H7 (cell line): ENCODE measurements around the gene EFCAB12. TPM values are rescaled to one million over a fixed set of nuclear protein-coding genes. Genes with fewer than 3 reads are reported as not detected.
"Not testable (repeated sequence)": the region's sequence is repeated elsewhere in the genome, so short reads cannot be mapped to it uniquely, and the experiment has no call there.

Experiments
- DNase-seq: peaks from one replicate; pipeline ENCODE4 v3.0.0; 2012
- H3K27me3 ChIP-seq: 2 replicates; pipeline ENCODE4 v1.6.0; 2011; ENCODE audit warnings: mild to moderate bottlenecking, low read length; ENCODE audit not compliant: control insufficient read depth, insufficient read depth
- H3K36me3 ChIP-seq: replicated peaks from 2 replicates; pipeline ENCODE4 v1.5.1; 2011; ENCODE audit warnings: low read length; ENCODE audit not compliant: control insufficient read depth, insufficient read depth
- H3K4me3 ChIP-seq: 2 replicates; pipeline ENCODE4 v1.5.1; 2011; ENCODE audit warnings: low read depth, mild to moderate bottlenecking, control low read depth, low read length, moderate library complexity; ENCODE audit not compliant: insufficient read depth
- total RNA-seq: library from RNA; depleted of rRNA; stranded (reverse); fragments of >200 nt; shearing (Covaris generic); gene quantifications from 2 replicates; pipeline ENCODE4 v1.2.3, GENCODE V29; 2014

The EFCAB12 gene
- total RNA-seq, 1 experiment from 2014 or later = 0.10 TPM

DNA sequence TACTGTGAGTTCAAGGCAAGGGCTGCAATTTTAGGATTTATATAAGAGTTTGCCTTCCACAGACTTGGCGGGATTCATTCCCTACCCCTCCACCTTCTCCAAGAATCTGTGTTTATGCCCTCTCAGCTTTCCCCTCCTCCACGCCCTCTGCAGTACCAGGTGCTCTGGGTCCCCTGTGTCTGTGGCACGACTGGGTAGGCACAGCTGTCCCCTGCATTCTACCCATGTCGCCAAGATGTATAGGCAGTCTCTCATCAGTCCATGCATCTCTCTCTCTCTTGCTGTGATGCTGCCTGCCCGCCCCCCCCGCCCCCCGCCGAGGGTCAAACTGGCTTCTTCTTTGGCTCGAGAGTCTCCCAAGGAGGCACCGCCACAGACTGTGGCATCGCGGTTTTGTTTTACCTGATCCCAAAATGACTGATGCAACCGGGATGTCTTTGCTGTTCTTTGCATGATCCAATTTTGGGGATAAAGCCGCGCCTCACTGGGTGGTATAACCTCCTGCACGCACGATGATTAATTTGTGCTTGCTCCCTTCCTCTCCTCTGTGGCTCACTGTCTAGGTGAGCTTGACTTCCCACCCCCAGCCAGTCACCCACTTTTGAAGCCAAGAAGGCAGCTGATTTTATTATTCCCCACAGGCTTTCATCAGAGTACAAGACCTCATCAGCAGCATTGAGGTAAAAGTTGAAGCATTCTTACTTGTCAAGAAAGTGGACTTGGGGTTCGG is 43.7 kb downstream of the EFCAB12 start:
- Histone ChIP-seq H3K36me3 (peaks cover 1% of the 10 kb centered on the region), H3K4me3 (no peak overlapping the region), H3K27me3 (no peaks in the 10 kb centered on the region)
- no peak for DNase-seq

DNA sequence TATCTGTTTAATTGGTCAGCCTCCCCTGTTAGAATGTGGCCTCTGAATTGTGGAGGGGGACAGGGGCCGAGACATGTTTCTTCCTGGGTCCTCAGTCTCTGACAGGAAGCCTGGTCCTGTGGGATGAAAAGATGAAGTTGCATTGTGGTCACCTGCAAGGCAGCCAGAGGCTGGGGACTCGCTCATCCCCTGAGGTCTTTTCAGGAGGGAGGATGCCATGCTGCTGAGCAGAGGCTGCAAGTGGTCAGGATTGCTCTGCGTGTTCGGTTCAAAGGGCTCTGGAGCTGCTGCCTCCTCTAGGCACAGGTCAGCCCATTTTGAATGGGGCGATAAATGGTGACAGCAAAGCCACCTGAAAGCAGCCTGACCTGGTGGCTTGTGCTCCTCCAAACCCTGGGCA is 44.3 kb downstream of the EFCAB12 start:
- H3K36me3 ChIP-seq, H3K4me3 ChIP-seq, DNase-seq, H3K27me3 ChIP-seq: not testable (repeated sequence)

DNA sequence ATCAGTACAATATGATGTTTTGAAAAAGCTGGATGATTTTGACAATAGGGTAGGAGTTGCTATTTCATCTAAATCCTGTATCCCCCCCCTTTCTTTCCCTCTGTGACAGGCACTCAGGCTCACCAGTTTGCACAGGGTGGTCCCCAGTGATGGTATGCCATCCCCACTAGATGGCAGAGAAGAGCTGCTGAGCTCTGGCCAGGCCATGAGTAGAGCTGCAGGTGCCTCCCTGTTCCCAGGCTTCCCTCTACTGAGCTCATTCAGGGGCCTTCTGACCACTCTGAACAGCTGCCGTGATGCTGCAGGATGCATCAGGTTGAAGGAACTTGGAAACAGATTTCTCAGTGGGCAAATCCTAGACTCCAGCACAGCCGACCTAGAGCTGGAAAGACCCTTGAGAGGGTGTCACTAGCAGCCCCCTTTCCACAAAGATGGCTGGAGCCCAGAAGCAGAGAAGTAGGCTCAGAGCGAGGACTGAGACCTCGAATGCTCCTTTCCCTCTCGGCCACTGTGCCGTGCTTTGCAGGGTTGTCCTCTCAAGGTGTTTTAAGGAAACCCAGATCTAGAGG is 45.1 kb downstream of the EFCAB12 start:
- Histone ChIP-seq H3K27me3 (no peaks in the 10 kb centered on the region), H3K4me3 (no peak overlapping the region)

DNA sequence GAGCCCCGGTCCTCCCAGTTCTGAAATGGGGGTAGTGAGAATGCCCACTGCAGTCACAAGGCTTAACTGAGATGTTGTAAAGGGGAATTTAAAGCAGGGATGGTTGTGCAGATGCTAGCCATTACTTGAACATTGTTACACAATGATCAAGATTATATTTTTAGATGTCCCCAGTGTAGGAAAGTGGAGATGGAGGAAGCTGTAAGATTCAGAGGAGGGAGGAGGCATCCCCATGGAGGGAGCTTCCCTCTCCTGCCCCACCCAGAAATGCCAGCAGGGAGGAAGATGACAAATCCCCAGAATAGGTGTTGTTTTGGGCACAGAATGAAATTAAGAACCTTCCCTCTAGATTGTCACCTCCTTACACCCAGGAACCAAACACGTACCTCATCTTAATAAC is 46.1 kb downstream of the EFCAB12 start:
- Histone ChIP-seq H3K4me3 (no peak overlapping the region), H3K36me3 (no peaks in the 10 kb centered on the region), H3K27me3 (no peaks in the 10 kb centered on the region)
- DNase-seq = no peak

More for the DNA sequence above, 45.1 kb downstream of the EFCAB12 start:
- no peaks in the 10 kb centered on the region; the same call in 1 of the 2 replicates for H3K36me3 ChIP-seq
- DNase-seq = peak; percentile 93

DNA sequence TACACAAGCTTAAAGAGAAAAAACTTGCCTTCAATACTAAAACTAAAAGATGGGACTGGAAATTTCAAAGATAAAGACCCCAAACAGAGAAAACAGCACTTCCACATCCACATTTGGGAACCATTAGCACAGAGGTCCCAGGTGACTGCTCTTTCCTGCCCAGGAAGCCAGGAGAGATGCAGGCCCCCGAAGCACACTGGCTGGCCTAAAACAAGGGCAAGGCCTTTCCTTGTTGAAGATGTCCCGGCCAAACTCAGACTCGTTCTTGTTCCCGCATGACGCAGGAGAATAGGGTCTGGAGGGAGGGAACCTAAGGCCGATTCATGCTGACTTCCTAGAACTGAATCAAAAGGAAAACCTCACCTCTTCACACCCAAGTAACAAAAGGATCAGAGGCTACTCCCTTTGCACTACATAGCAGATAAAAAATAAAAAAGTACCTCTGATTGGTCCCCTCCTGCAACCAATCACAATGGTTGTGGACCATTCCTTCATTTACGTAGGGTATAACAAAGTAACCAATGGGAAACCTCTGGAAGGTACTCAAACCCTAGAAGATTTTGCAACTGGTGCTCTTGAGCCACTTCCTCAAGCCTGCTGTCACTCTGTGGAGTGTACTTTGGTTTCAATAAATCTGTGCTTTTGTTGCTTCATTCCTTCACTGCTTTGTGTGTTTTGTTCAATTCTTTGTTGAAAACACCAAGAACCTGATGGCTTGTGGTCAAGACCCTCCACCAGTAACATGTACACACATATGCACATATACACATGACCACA is 48.7 kb downstream of the EFCAB12 start:
- Histone ChIP-seq H3K36me3 (no peaks in the 10 kb centered on the region), H3K27me3 (no peaks in the 10 kb centered on the region), H3K4me3 (no peak overlapping the region)
- no peak for DNase-seq

DNA sequence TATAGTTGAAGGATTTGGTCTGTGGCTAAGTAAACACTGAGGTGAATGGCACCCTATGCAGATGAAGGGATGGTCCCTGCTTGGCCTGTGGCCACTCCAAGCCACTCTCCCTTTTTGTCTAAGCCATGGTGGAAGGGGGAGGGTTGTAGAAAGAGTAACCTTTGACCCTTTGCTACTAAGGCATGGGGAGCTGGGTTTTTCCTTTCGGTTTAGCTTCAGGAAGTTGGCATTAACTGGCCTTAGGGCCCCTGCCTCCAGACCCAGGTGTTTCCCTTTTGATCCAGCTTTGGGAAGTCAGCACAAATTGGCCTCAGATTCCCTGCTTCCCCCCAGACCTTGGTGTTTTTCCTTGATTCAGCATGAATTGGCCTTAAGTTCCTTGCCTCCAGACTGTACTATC is 49.5 kb downstream of the EFCAB12 start:
- Histone ChIP-seq H3K36me3 (no peaks in the 10 kb centered on the region), H3K27me3 (no peaks in the 10 kb centered on the region), H3K4me3 (no peak overlapping the region)
- DNase-seq = no peak

DNA sequence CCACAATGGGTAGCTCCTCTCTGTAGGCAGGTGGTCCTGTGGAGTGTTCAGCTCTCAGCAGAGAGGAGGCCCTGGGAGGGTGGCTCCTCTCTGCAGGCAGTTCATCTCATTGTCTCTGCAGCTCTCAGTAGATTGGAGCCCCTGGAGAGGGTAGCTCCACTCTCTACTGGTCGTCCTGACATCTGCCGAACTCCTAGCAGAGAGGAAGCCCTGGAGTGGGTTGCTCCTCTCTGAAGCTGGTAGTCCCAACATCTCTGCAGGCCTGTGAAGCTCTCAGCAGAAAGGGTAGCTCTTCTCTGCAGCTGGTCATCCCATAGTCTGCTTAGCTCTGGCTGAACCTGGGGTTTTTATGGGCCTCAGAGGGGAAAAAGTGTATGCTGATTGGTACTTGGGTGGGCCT is 50.8 kb downstream of the EFCAB12 start:
- H3K4me3 ChIP-seq = no peak overlapping the region
- no peaks in the 10 kb centered on the region for H3K27me3 ChIP-seq
- H3K36me3 ChIP-seq = no peaks in the 10 kb centered on the region
- no peak for DNase-seq

DNA sequence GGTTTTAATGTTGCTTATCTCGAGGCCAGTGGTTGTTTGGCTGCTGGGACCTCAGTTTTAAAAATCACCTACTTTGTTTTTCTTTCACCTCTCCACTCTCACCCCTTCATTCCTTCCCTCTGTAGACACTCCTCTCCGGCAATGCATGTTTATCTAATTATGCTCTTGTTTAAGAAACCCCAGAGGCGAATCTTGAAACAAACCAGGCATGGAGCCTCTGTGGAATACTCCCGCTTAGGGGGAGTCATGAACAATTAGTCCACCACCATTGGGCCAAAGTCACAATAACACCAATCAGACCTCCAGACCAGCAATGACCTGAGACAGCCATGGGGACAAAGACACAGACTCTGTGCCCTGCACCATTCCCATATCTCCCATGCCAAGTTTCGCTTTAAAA is 53.3 kb downstream of the EFCAB12 start:
- DNase-seq = no peak

DNA sequence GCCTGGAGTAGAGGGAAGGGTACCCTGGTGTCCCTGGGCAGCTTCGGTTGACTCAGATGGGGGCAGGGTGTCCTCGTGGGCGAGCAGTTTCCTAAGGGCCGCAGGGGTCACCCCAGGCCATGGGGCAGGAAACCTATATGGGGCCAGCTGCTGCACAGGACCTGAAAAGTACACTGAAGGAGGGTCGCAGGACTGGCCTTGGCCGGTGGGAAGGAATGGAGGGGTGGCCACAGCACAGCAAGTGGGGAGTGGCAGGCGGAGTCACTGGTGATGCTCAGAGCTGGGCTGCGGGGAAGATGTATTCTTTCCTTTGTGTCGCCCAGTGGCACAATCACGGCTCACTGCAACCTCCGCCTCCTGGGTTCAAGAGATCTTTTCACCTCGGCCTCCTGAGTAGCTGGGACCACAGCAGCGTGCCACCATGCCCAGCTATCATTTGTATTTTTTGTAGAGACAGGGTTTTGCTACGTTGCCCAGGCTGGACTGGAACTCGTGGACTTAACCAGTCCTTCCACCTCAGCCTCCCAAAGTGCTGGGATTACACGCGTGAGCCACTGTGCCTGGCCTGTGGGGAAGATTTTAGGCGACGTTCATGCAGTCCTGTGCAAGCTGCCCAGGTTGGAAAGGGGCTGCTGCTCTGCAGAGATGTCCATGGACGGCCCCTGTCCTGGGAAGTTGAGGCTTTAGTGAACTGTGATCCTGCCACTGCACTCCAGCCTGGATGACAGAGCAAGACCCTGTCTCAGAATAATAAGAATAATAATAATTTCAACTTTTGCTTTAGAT is 57.2 kb downstream of the EFCAB12 start:
- H3K27me3 ChIP-seq = no peaks in the 10 kb centered on the region
- no peak for DNase-seq
- no peaks in the 10 kb centered on the region for H3K36me3 ChIP-seq
- H3K4me3 ChIP-seq = no peak overlapping the region

More for the DNA sequence above, 53.3 kb downstream of the EFCAB12 start:
- Histone ChIP-seq H3K4me3 (no peak overlapping the region), H3K27me3 (no peaks in the 10 kb centered on the region), H3K36me3 (no peaks in the 10 kb centered on the region)

DNA sequence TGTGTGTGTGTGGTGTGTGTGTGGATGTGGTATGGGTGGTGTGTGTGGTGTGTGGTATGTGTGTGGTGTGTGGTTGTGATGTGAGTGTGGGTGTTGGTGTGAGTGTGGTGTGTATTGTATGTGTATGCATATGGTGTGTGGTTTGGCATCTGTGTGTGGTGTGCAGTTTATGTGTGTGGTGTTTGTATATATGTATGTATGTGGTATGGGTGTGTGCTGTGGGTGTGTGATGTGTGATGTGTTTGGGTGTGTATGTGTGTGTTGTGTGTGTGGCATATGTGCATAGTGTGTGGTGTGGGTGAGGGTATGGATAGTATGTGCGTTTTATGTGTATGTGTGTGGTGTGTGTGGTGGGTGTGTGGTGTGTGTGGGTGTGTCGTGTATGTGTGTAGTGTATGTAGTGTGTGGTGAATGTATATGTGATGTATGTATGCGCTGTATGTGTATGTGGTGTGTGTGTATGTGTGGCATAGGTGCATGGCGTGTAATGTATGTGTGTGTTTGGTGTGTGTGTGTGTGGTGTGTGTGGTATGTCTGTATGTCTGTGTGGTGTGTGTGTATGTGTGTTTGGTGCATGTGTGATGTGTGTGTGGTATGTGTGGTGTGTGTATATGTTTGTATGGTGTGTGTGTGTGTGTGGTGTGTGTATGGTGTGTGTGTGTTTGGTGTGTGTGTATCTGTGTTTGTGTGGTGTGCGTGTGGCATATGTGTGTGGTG is 58.0 kb downstream of the EFCAB12 start:
- Histone ChIP-seq H3K27me3 (no peaks in the 10 kb centered on the region), H3K36me3 (no peaks in the 10 kb centered on the region), H3K4me3 (no peak overlapping the region)
- DNase-seq = no peak

DNA sequence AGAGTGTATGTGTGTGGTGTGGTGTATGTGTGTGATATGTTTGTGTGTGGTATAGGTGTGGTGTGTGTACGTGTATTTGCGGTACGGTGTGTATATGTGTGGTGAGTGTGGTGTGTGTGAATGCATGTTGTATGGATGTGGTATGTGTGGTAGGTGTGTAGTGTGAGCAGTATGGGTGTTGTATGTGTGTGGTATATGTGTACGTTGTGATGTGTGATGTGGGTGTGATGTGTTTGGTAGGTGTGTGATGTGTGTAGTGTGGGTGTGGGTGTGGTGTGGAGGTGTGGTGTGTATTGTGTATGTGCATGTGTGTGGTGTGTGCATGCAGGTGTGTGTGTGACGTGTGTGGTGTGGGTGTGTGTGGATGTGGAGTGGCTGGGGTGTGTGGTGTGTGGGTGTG is 58.7 kb downstream of the EFCAB12 start:
- Histone ChIP-seq H3K36me3 (no peaks in the 10 kb centered on the region), H3K27me3 (no peaks in the 10 kb centered on the region), H3K4me3 (no peak overlapping the region)
- no peak for DNase-seq

DNA sequence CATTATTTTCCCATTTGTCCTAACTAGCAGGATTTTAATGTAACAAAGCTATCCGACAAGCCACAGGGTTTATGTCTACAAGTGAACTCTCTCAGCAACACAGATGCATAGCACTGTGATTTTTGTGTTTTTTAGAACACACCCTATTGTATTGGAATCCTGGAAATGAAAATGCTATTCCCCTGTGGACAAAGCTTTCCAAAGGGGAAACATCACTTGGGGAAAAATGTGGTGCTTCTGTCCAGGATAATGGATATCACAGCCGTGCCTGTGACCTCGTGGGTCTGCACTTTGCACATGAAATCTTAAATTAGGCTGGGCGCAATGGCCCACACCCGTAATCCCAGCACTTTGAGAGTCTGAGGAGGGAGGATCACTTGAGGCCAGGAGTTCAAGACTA is 60.6 kb downstream of the EFCAB12 start:
- H3K27me3 ChIP-seq = no peaks in the 10 kb centered on the region
- DNase-seq = no peak
- no peak overlapping the region for H3K4me3 ChIP-seq
- no peaks in the 10 kb centered on the region for H3K36me3 ChIP-seq

DNA sequence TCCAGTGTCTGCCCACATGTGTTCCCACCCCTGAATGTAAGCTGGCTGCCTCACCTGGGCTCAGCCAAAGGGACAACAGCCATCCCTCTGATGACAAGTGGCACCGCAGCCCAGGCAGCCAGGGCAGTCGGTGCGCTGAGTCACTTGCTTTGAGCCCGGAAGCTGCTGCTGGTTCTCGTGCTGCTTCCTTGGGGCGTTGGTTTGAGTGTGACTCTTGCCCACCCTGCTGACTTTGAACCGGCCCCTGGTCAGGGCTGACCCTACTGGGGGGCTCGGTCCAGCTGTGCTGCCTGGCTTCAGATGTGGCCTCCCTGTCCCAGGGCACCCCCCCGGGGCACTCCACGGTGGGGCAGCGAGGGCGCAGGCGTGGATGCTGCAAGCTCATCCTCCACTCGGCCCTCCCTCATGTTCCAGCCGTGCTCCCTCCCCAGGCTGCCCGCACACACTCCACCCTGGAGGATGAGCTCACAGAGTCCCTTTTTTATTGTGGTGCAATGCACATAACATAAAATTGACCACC is 62.1 kb downstream of the EFCAB12 start:
- Histone ChIP-seq H3K4me3 (no peak overlapping the region), H3K27me3 (no peaks in the 10 kb centered on the region), H3K36me3 (no peaks in the 10 kb centered on the region)
- peak; percentile 57 for DNase-seq
